DLD1 (cell line): ENCODE data around the gene DOCK6.

ENCODE experiments used
- in situ Hi-C: cut with HindIII; loops from 2 replicates; pipeline ENCODE4 v1.10.0; 2017; ENCODE audit warnings: low sequenced_read_pairs

The DOCK6 gene

GRCh38 chr19:11261971-11262839 lies at the start of gene DOCK6:
DOCK6 (minus strand) TSS chr19:11262524; CDS start chr19:11262440, 84 bp downstream.
- in situ Hi-C loops = no loop called here

DNA sequence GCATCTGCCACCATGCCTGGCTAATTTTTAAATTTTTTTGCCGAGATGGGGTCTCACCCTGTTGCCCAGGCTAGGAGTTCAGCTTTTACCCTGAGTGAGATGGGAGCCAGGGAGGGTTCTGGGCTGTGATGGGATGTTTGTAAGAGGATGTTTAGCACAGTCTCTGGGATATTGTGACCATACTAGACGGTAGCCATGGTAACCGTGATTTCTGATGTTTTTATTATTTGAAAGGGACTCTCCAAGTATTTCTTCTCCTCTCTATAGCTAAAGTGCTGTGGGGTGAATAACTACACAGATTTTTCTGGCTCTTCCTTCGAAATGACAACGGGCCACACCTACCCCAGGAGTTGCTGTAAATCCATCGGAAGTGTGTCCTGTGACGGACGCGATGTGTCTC lies 44.0 kb upstream of the DOCK6 start:
- in situ Hi-C loops = no loop called here

GRCh38 chr19:11304936-11305335 lies 42.6 kb upstream of the DOCK6 start:
- in situ Hi-C loops = no loop called here

- in situ Hi-C loops = no loop called here
Measured at GRCh38 chr19:11300811-11301120, 38.4 kb upstream of the DOCK6 start.

DNA sequence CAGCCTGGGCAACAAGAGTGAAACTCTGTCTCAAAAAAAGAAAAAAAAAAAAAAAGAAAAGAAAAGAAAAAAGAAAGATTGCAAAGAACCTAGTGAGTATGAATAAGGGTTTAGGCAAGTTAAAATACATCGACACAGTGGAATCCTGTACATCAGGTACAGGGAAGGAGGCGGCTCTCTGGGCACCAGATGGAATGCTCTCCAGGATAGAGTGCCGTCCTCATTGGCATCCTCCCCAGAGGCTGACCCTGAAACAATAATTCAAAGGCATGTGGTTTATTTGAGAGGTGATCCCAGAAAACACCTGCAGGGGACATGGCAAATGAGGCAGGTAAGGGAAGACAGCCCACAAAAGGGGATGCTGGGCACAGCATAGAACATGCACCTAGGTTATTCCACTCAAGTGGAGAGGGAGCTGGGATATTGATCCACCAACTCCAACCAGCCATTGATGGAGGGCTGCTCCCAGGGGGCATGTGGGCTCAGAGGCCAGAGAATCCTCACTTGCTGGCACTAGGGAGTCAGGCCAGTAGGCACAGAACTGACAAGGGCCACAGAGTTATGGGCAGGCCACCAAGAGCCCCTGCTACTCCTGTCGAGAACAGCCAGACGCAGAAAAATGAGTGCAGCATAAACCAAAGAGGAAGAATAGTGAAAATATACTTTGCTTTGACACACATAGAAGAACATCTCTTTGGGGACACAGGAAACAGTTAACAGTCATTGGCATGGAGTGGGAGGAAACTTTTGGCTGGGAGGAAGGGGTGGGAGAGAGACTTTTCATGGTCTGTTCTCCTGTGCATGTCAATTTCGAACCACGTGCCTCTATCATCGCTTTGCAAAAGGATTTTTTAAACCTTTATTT lies 37.9 kb upstream of the DOCK6 start:
- in situ Hi-C loops = no loop called here

- in situ Hi-C loops = no loop called here
Measured at GRCh38 chr19:11296264-11296663, 33.9 kb upstream of the DOCK6 start.

DNA sequence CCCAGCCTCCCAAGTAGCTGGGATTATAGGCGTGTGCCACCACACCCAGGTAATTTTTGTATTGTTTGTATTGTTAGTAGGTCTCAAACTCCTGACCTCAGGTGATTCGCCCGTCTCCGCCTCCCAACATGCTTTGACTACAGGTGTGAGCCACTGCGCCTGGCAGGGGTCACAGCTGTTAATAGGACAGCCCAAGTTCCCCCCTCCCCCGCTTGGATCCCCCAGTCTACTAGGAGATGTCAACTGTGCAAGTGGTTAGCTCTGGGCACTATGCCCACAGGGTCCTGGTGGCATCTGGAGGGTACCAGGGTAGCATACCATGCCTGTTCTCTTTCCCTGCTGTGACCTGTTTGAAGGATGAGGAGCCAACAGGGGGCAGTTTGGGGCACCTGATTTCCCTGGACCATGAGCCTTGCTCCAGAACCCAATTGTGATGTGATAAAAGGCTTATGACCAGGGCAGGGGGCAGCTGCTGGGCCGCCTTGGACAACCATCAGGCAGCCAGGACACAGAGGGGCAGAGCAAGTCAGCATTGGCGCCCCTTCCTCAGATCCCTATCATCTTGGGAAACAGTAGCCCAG lies 33.4 kb upstream of the DOCK6 start, which contains the start of gene TSPAN16:
TSS of gene TSPAN16 (plus strand) at position 496 of the 581 bp plus-strand sequence. CDS start 138 bp downstream, outside the sequence.
- in situ Hi-C loops = no loop called here

- in situ Hi-C loops = no loop called here
Measured at GRCh38 chr19:11295180-11295579, 32.9 kb upstream of the DOCK6 start.

GRCh38 chr19:11293433-11294389 lies 31.4 kb upstream of the DOCK6 start:
- in situ Hi-C loops = no loop called here

DNA sequence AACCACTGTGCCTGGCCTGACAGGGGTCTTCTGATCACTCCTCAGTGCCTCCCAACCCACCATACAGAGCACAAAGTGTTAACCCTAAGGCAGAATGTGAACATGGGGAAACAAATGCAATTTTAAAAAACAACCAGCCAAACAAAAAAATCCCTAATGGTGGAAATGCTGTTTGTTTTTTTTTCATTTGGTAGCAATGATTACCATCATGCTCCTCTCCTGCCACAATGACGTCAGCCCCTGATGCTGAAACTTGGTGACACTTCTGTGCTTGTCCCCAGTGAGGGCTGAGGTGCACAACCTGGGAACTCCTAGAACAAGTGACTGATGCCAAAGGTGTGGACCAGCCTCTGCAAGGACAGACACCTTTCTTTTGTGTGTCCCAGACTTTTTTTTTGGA lies 29.7 kb upstream of the DOCK6 start:
- in situ Hi-C loops = no loop called here

- in situ Hi-C loops = no loop called here
Measured at GRCh38 chr19:11291415-11291814, 29.1 kb upstream of the DOCK6 start.

- in situ Hi-C loops = no loop called here
Measured at GRCh38 chr19:11290256-11290655, 27.9 kb upstream of the DOCK6 start.

DNA sequence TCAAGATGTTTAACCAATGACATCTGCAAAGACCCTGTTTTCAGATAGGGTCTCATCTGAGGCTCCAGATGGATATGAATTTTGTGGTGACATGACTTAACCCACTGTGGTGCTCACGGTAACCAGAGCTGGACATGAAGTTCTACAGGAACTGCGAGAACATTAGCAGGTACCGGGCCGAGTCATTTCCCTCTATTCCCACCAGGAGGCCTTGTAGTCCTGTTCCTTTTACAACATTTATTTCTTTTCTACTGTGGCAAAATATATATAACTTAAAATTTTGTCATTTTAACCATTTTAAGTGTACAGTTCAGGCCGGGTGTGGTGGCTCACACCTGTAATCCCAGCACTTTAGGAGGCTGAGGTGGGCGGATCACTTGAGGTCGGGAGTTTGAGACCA lies 26.0 kb upstream of the DOCK6 start:
- in situ Hi-C loops = no loop called here

- in situ Hi-C loops = no loop called here
Measured at GRCh38 chr19:11286312-11286974, 24.1 kb upstream of the DOCK6 start.

DNA sequence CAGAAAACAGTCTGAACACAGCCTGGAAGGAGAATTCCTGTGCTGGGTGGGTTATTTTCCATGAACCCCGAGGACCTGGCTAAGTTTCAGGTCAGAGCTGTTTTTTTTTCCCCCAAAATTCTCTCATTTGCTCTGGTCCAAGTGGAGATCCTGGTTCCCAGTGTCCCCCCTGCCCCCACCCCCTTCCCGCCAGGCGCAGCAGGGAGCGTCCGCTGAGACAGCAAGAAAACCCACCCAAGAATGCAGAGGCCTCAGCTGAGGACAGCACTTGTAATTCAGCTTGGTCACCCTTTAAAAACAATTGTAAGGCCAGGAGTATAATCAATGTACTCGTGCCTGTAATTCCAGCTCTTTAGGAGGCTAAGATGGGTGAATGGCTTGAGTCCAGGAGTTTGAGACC lies 22.2 kb upstream of the DOCK6 start:
- in situ Hi-C loops = no loop called here

DNA sequence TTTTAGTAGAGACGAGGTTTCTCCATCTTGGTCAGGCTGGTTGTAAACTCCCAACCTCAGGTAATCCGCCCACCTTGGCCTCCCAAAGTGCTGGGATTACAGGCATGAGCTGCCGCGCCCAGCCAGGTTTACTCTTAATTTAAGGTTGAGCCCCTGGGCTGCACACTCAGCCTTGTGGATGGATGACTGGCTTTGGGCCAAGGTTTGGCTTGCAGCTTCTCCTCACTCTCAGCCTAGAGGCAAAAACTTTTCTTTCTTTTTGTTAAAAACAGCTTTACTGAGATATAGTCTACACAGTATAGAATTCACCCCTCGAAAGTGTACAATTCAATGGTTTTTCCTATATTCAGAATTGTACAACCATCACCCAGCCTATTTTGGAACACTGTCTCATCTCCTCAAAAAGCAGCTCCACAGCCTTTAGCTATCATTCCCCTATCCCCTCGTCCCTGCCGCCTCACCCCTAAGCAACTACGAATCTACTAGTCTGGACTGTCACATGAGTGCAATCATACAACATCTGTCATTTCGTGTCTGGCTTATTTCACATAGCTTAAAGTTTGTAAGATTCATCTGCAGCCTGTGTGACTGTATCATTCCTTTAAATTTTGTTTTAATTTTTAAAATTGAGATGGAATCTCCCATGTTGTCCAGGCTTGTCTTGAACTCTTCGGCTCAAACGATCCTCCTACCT lies 19.2 kb upstream of the DOCK6 start:
- in situ Hi-C loops = no loop called here

GRCh38 chr19:11279505-11280236 lies 17.3 kb upstream of the DOCK6 start:
- in situ Hi-C loops = no loop called here

DNA sequence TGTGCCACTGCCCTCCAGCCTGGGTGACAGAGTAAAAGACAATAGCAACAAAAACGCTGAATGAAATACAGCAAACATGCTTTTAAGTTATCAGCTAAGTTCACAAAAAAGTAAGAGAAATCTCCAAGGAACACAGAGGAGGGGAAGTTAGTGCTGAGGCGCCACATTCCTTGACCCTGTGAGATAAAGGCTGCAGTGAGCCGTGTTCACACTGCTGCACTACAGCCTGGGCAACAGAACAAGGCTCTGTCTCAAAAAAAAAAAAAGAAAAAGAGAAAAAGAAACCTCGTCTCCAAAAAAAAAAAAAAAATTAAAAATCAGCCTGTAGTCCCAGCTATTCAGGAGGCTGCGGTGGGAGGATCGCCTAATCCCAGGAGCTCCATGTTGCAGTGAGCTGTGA lies 16.3 kb upstream of the DOCK6 start:
- in situ Hi-C loops = no loop called here
